H1 (cell line): ENCODE results near the gene ISG15.

ENCODE experiments used
- CREB1 ChIP-seq: IDR thresholded peaks from 2 replicates; pipeline ENCODE4 v1.6.1; 2012; ENCODE audit warnings: inconsistent platforms
- EGR1 ChIP-seq: IDR thresholded peaks from 2 replicates; pipeline ENCODE4 v1.6.1; 2011; ENCODE audit warnings: low read depth, low read length, borderline replicate concordance
- EZH2 ChIP-seq: fragments of 200-600 bp; sonication (generic); IDR thresholded peaks from 2 replicates; pipeline ENCODE4 v1.7.1; 2012; ENCODE audit warnings: low read depth, mild to moderate bottlenecking, moderate library complexity, low read length, inconsistent platforms; ENCODE audit not compliant: severe bottlenecking
- POLR2AphosphoS5 ChIP-seq: IDR thresholded peaks from 2 replicates; pipeline ENCODE4 v1.6.1; 2011; ENCODE audit warnings: low read depth, low read length
- RFX5 ChIP-seq: IDR thresholded peaks from 2 replicates; pipeline ENCODE4 v1.6.1; 2011; ENCODE audit warnings: low read depth, low read length, improper control_type of control experiment, borderline replicate concordance
- TF ChIP-seq, protein P1 (sequence below): IDR thresholded peaks from 2 replicates; pipeline ENCODE4 v1.6.1; 2012; ENCODE audit warnings: low read length, inconsistent platforms
- TF ChIP-seq, protein P2 (sequence below), 3 experiments: IDR thresholded peaks; 1 replicate in 2 of 3; 2 replicates in 1 of 3; pipeline versions ENCODE4 v1.5.1 to v1.6.1; 2011; ENCODE audit warnings: low read length in 3 of 3, mild to moderate bottlenecking in 3 of 3, inconsistent platforms in 2 of 3, low read depth in 1 of 3, moderate library complexity in 1 of 3; ENCODE audit not compliant: insufficient read depth in 1 of 3; ENCODE audit errors: control extremely low read depth in 1 of 3

DNA sequence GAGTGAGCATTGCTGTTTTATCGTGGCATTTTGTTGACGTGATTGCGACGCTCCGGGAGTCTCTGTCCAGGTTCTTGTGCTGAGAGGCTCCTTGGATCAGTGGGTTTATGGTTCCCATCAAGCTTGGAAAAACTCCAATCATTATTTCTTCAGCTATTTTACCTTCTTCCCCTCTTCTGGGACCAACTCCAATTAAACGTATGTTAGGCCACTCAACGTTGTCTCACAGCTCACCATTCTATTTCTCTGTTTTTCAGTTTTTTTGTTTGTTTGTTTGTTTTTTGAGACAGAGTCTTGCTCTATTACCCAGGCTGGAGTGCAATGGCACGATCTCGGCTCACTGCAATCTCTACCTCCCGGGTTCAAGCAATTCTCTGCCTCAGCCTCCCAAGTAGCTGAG is 21.4 kb upstream of the ISG15 start:
- TF ChIP-seq POLR2AphosphoS5: no peak
- TF ChIP-seq, protein P1, sequence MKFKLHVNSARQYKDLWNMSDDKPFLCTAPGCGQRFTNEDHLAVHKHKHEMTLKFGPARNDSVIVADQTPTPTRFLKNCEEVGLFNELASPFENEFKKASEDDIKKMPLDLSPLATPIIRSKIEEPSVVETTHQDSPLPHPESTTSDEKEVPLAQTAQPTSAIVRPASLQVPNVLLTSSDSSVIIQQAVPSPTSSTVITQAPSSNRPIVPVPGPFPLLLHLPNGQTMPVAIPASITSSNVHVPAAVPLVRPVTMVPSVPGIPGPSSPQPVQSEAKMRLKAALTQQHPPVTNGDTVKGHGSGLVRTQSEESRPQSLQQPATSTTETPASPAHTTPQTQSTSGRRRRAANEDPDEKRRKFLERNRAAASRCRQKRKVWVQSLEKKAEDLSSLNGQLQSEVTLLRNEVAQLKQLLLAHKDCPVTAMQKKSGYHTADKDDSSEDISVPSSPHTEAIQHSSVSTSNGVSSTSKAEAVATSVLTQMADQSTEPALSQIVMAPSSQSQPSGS: no peak
- no peak for TF ChIP-seq CREB1
- TF ChIP-seq, protein P2, sequence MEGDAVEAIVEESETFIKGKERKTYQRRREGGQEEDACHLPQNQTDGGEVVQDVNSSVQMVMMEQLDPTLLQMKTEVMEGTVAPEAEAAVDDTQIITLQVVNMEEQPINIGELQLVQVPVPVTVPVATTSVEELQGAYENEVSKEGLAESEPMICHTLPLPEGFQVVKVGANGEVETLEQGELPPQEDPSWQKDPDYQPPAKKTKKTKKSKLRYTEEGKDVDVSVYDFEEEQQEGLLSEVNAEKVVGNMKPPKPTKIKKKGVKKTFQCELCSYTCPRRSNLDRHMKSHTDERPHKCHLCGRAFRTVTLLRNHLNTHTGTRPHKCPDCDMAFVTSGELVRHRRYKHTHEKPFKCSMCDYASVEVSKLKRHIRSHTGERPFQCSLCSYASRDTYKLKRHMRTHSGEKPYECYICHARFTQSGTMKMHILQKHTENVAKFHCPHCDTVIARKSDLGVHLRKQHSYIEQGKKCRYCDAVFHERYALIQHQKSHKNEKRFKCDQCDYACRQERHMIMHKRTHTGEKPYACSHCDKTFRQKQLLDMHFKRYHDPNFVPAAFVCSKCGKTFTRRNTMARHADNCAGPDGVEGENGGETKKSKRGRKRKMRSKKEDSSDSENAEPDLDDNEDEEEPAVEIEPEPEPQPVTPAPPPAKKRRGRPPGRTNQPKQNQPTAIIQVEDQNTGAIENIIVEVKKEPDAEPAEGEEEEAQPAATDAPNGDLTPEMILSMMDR (IDR thresholded peaks at IDR 0.05; ENCODE audit: control extremely low read depth in 1 of 3, insufficient read depth in 1 of 3, low read depth in 1 of 3, low read length in 3 of 3): no peak
- TF ChIP-seq EZH2: no peak
- TF ChIP-seq EGR1: no peak
- no peak for TF ChIP-seq RFX5
